Cortex of kidney (tissue), 1 donor: ENCODE data around the gene ANKRD6.

Source experiments
- DNase-seq: peaks from one replicate; lab custom pipeline; 2025; lab: John Stamatoyannopoulos, UW

The ANKRD6 gene

GRCh38 chr6:89413006-89413400, 19.9 kb upstream of the ANKRD6 start:
- DNase-seq = no peak

- DNase-seq = no peak
These were observed 18.7 kb upstream of the ANKRD6 start for GRCh38 chr6:89414215-89414614.

- DNase-seq = no peak
These were observed 17.8 kb upstream of the ANKRD6 start for GRCh38 chr6:89415185-89415584.

- no peak for DNase-seq
These were observed 16.2 kb upstream of the ANKRD6 start for GRCh38 chr6:89416796-89417195.

GRCh38 chr6:89430201-89430962, 2.6 kb upstream of the ANKRD6 start:
- no peak for DNase-seq

- no peak for DNase-seq
These were observed 549 bp downstream of the ANKRD6 start for GRCh38 chr6:89433252-89434149.

GRCh38 chr6:89434150-89434499, 1.2 kb downstream of the ANKRD6 start:
- DNase-seq = no peak

GRCh38 chr6:89434954-89435353, 2.0 kb downstream of the ANKRD6 start:
- no peak for DNase-seq

GRCh38 chr6:89436226-89436625, 3.3 kb downstream of the ANKRD6 start:
- DNase-seq = no peak

GRCh38 chr6:89438248-89438647, 5.3 kb downstream of the ANKRD6 start:
- no peak for DNase-seq

GRCh38 chr6:89439014-89439413, 6.1 kb downstream of the ANKRD6 start:
- no peak for DNase-seq

- DNase-seq = no peak
These were observed 7.2 kb downstream of the ANKRD6 start for GRCh38 chr6:89440200-89440599.

- DNase-seq = no peak
These were observed 10.7 kb downstream of the ANKRD6 start for GRCh38 chr6:89443658-89444057.

- DNase-seq = no peak
These were observed 16.2 kb downstream of the ANKRD6 start for GRCh38 chr6:89449193-89449592.

GRCh38 chr6:89452281-89452680, 19.3 kb downstream of the ANKRD6 start:
- DNase-seq = no peak

GRCh38 chr6:89454300-89454699, 21.3 kb downstream of the ANKRD6 start:
- no peak for DNase-seq

GRCh38 chr6:89458704-89459103, 25.8 kb downstream of the ANKRD6 start:
- no peak for DNase-seq

- no peak for DNase-seq
These were observed 26.5 kb downstream of the ANKRD6 start for GRCh38 chr6:89459501-89459900.

GRCh38 chr6:89460713-89461112, 27.8 kb downstream of the ANKRD6 start:
- no peak for DNase-seq

- no peak for DNase-seq
These were observed 29.6 kb downstream of the ANKRD6 start for GRCh38 chr6:89462503-89462902.

GRCh38 chr6:89464295-89464694, 31.3 kb downstream of the ANKRD6 start:
- no peak for DNase-seq

GRCh38 chr6:89467437-89467836, 34.5 kb downstream of the ANKRD6 start:
- no peak for DNase-seq

GRCh38 chr6:89468998-89469397, 36.0 kb downstream of the ANKRD6 start:
- no peak for DNase-seq
